Measurements from ENCODE around the gene SLC35A4. TPM values are rescaled to one million over a fixed set of nuclear protein-coding genes. Genes with fewer than 3 reads are reported as not detected.

SLC35A4 gene
- total and polyA plus RNA-seq, 2 of the 8 experiments (the other 6 are each of a cell fraction or from before 2014, with no cell fraction given) = 78.6 to 133 TPM

DNA sequence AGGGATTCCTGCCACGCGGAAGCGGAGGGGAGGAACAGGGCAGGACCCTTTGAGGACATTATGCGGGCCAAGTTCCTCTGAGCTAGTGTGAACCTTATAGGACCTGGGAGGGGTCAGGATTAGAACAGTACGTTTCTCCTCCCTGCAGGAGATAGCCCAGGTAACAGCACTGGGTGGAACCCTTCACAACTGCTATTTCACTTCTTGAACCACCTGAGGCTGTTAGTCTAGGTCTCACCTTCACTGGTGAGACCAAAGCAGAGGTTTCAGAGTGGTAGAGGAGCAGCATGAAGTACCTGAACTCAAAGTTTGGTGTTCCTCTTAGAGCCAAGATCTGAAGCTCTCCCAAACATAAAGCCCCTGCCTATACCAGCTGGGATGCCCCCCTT, 16.3 kb upstream of the SLC35A4 start:
- H3K4ac ChIP-seq (replicated peaks; ENCODE audit: insufficient read length, low read depth, low read length) = no peak overlapping the region
- H3K9ac ChIP-seq (replicated peaks in 1 of 4; ENCODE audit: extremely low read depth in 1 of 4, low read depth in 3 of 4, low read length in 3 of 4) = peak overlapping the region in 3 of 4 experiments; percentile 66 to 75 (median 74); a peak in 6 of 7 replicates
- H3K14ac ChIP-seq (ENCODE audit: insufficient read length) = no peak overlapping the region
- H3K36me3 ChIP-seq (ENCODE audit: control insufficient read depth in 2 of 4, insufficient read depth in 4 of 4, low read length in 3 of 4) = peaks cover 11 to 39% (median 28%) of the 10 kb centered on the region in 4 experiments
- H3K79me2 ChIP-seq (ENCODE audit: control insufficient read depth in 1 of 2, insufficient read depth in 2 of 2, low read length in 2 of 2) = 0 out of 4 replicates have a peak, but pooled peaks cover 0 to 3% of the 10 kb centered on the region in 2 experiments
- H2BK20ac ChIP-seq (ENCODE audit: low read length) = no peak overlapping the region
- no peaks in the 10 kb centered on the region; the same call in 1 of the 2 replicates for H3K79me1 ChIP-seq (ENCODE audit: low read depth, low read length)
- peak overlapping the region; percentile 17 for H3K56ac ChIP-seq (replicated peaks; ENCODE audit: insufficient read length, low read depth, low read length)
- H3K4me2 ChIP-seq (ENCODE audit: insufficient read depth in 1 of 2, low read depth in 2 of 2, low read length in 2 of 2) = peak overlapping the region; percentile 71 to 94
- CTCF ChIA-PET (ENCODE audit: partially characterized antibody) = interaction anchor here (1.0 to 3.1 kb wide), 21 partner anchors 10 to 310 kb away, joined by 3 to 19 read pairs (median 4); partner anchors contain the start of genes HARS1, HARS2, SLC35A4 and SRA1
- DNase-seq (ENCODE audit: low read depth in 1 of 2, low spot score in 2 of 2) (no peak), FAIRE-seq (no peak)
- no peak overlapping the region; the same call in 1 of the 2 replicates for H2AK5ac ChIP-seq (ENCODE audit: low read depth, low read length)
- H3K27me3 ChIP-seq (replicated peaks in 1 of 4; ENCODE audit: control insufficient read depth in 3 of 4, extremely low read depth in 1 of 4, insufficient read depth in 3 of 4, low read length in 3 of 4) = no peaks in the 10 kb centered on the region
- TF ChIP-seq RAD21 (IDR thresholded peaks at IDR 0.05 in 1 of 2, conservative IDR thresholded peaks at IDR 0.05 in 1 of 2; ENCODE audit: low read depth in 2 of 2, low read length in 2 of 2) (no peak), POLR2AphosphoS5 (IDR thresholded peaks at IDR 0.05; ENCODE audit: low read depth, low read length) (peak; percentile 44; the same call in 1 of the 2 replicates), POLR2A (IDR thresholded peaks at IDR 0.05; ENCODE audit: control extremely low read depth in 1 of 2, low read depth in 2 of 2, low read length in 2 of 2) (peak in 1 of 2 experiments; percentile 30; a peak in 2 of 3 replicates)
- no peak overlapping the region for H2BK120ac ChIP-seq (replicated peaks; ENCODE audit: low read depth, low read length)
- H4K91ac ChIP-seq (replicated peaks; ENCODE audit: insufficient read length, low read length) = no peak overlapping the region
- POLR2A ChIA-PET (ENCODE audit: partially characterized antibody) = interaction anchor here (0.6 to 14.4 kb wide), 19 partner anchors 11 to 203 kb away, joined by 3 to 191 read pairs (median 5); partner anchors contain the start of genes APBB3, DND1, HARS1 and HARS2
- peak overlapping the region; percentile 68; the same call in 1 of the 2 replicates for H3K18ac ChIP-seq (ENCODE audit: extremely low read depth, low read length)
- peak overlapping the region; percentile 73 for H3K27ac ChIP-seq (ENCODE audit: low read depth, low read length)
- peak overlapping the region; percentile 94 for H4K8ac ChIP-seq (ENCODE audit: extremely low read depth, insufficient read depth, low read length)
- H2AFZ ChIP-seq (ENCODE audit: low read length) = peak overlapping the region; percentile 14; the same call in 1 of the 2 replicates
- peak overlapping the region; percentile 34 to 66 (median 44) for H3K4me3 ChIP-seq (ENCODE audit: extremely low read depth in 1 of 4, insufficient read depth in 2 of 4, low read depth in 3 of 4, low read length in 4 of 4)
- H4K5ac ChIP-seq (ENCODE audit: insufficient read length, low read depth, low read length) = no peak overlapping the region
- H3K9me3 ChIP-seq (ENCODE audit: insufficient read depth in 2 of 2, low read depth in 1 of 2, low read length in 1 of 2) = no peaks in the 10 kb centered on the region
- 0 out of 2 replicates have a peak overlapping the region, but pooled peaks have one; percentile 38 for H2BK5ac ChIP-seq (ENCODE audit: low read depth, low read length)
- H3K23ac ChIP-seq (ENCODE audit: insufficient read length) = no peak overlapping the region
- H2BK12ac ChIP-seq (ENCODE audit: low read depth, low read length) = peak overlapping the region; percentile 3; the same call in 1 of the 2 replicates
- peaks cover 0 to 3% of the 10 kb centered on the region in 2 experiments for H4K20me1 ChIP-seq (replicated peaks in 1 of 2; ENCODE audit: control insufficient read depth in 1 of 2, insufficient read depth in 2 of 2, low read length in 2 of 2)
- H2BK15ac ChIP-seq (ENCODE audit: low read length) = no peak overlapping the region
- 32% methylated on average over 5 of the region's 5 CpGs; no CpG with 5 or more reads in 1 of the 2 experiments for WGBS, 2 experiments (ENCODE audit: extremely low coverage in 1 of 2, insufficient coverage in 1 of 2, insufficient read length in 1 of 2, insufficient replicate concordance in 2 of 2, low coverage in 1 of 2, low lambda C conversion rate in 2 of 2, missing lambda C conversion rate in 1 of 2)
- H3K23me2 ChIP-seq (ENCODE audit: low read depth, low read length) = peaks cover 6% of the 10 kb centered on the region
- H3K4me1 ChIP-seq (replicated peaks in 1 of 4; ENCODE audit: control insufficient read depth in 3 of 4, insufficient read depth in 4 of 4, low read length in 3 of 4) = peaks cover 0 to 18% (median 6%) of the 10 kb centered on the region in 4 experiments; a peak in 4 of 7 replicates
